Trophoblast cell (in vitro differentiated cells and primary cell): ENCODE results near the gene EYS.

Experiments used
- DNase-seq, 2 donors: peaks; one replicate each; pipeline ENCODE4 v3.0.0-alpha.2; 2016
- H2AFZ ChIP-seq: 2 replicates; pipeline ENCODE4 v1.6.1; 2013; ENCODE audit warnings: low read length, moderate library complexity, mild to moderate bottlenecking; ENCODE audit not compliant: insufficient read depth, poor library complexity
- H2AK5ac ChIP-seq: 2 replicates; pipeline ENCODE4 v1.6.1; 2013; ENCODE audit warnings: mild to moderate bottlenecking, low read length
- H2BK120ac ChIP-seq: 2 replicates; pipeline ENCODE4 v1.6.1; 2013; ENCODE audit warnings: low read length, mild to moderate bottlenecking, moderate library complexity; ENCODE audit not compliant: insufficient read depth, poor library complexity
- H2BK12ac ChIP-seq: 2 replicates; pipeline ENCODE4 v1.6.1; 2013; ENCODE audit warnings: mild to moderate bottlenecking, low read length, moderate library complexity
- H2BK5ac ChIP-seq: 2 replicates; pipeline ENCODE4 v1.6.1; 2013; ENCODE audit warnings: low read length, low read depth, moderate library complexity, mild to moderate bottlenecking; ENCODE audit not compliant: poor library complexity
- H3K14ac ChIP-seq: 2 replicates; pipeline ENCODE4 v1.6.1; 2013; ENCODE audit warnings: mild to moderate bottlenecking, low read length
- H3K18ac ChIP-seq: 2 replicates; pipeline ENCODE4 v1.6.1; 2013; ENCODE audit warnings: mild to moderate bottlenecking, low read length
- H3K23ac ChIP-seq: 2 replicates; pipeline ENCODE4 v1.6.1; 2013; ENCODE audit warnings: low read length
- H3K27ac ChIP-seq: 2 replicates; pipeline ENCODE4 v1.5.1; 2013; ENCODE audit warnings: low read depth, mild to moderate bottlenecking, inconsistent platforms, low read length, moderate library complexity
- H3K27me3 ChIP-seq: 2 replicates; pipeline ENCODE4 v1.6.1; 2013; ENCODE audit warnings: inconsistent platforms, mild to moderate bottlenecking, low read length, moderate library complexity; ENCODE audit not compliant: insufficient read depth
- H3K36me3 ChIP-seq, 2 experiments: 1 replicate in 1 of 2; 2 replicates in 1 of 2; pipeline ENCODE4 v1.6.1; 2013; ENCODE audit warnings: low read length in 2 of 2, mild to moderate bottlenecking in 2 of 2, moderate library complexity in 1 of 2; ENCODE audit not compliant: insufficient read depth in 2 of 2, control insufficient read depth in 1 of 2
- H3K4ac ChIP-seq: 2 replicates; pipeline ENCODE4 v1.6.1; 2013; ENCODE audit warnings: low read depth, mild to moderate bottlenecking, low read length, moderate library complexity
- H3K4me1 ChIP-seq, 2 experiments: 1 replicate in 1 of 2; 2 replicates in 1 of 2; pipeline ENCODE4 v1.6.1; 2013; ENCODE audit warnings: low read length in 2 of 2, mild to moderate bottlenecking in 2 of 2, moderate library complexity in 1 of 2; ENCODE audit not compliant: insufficient read depth in 2 of 2, control insufficient read depth in 1 of 2
- H3K4me2 ChIP-seq: 2 replicates; pipeline ENCODE4 v1.6.1; 2013; ENCODE audit warnings: inconsistent platforms, mild to moderate bottlenecking, low read length, moderate library complexity
- H3K4me3 ChIP-seq: 2 replicates; pipeline ENCODE4 v1.5.1; 2013; ENCODE audit warnings: mild to moderate bottlenecking, low read depth, low read length, inconsistent platforms
- H3K79me1 ChIP-seq: one replicate; pipeline ENCODE4 v1.6.1; 2013; ENCODE audit warnings: low read length
- H3K79me2 ChIP-seq: 2 replicates; pipeline ENCODE4 v1.6.1; 2013; ENCODE audit warnings: low read length, mild to moderate bottlenecking; ENCODE audit not compliant: control insufficient read depth, insufficient read depth, poor library complexity
- H3K9ac ChIP-seq: 2 replicates; pipeline ENCODE4 v1.6.1; 2013; ENCODE audit warnings: mild to moderate bottlenecking, low read length
- H3K9me3 ChIP-seq: 2 replicates; pipeline ENCODE4 v1.6.1; 2013; ENCODE audit warnings: low read depth, mild to moderate bottlenecking, control low read depth, inconsistent platforms, low read length; ENCODE audit not compliant: insufficient read depth
- H4K12ac ChIP-seq: 2 replicates; pipeline ENCODE4 v1.6.1; 2013; ENCODE audit warnings: low read depth, mild to moderate bottlenecking, low read length, moderate library complexity
- H4K8ac ChIP-seq: 2 replicates; pipeline ENCODE4 v1.6.1; 2013; ENCODE audit warnings: low read depth, mild to moderate bottlenecking, low read length, moderate library complexity
- H4K91ac ChIP-seq: one replicate; pipeline ENCODE4 v1.6.1; 2013; ENCODE audit warnings: low read depth, mild to moderate bottlenecking, low read length, moderate library complexity
- WGBS: extraction: QIAGEN DNeasy Blood & Tissue Kit; methylation state at CpG from one replicate; pipeline ENCODE4 v1.1.7; 2013; ENCODE audit warnings: missing lambda C conversion rate; ENCODE audit not compliant: insufficient read length, insufficient coverage; ENCODE audit errors: extremely low coverage; 5-methylcytosine and 5-hydroxymethylcytosine counted together

Gene EYS

GRCh38 chr6:64252256-64252655 lies 1454.8 kb downstream of the EYS start:
- no peak overlapping the region for H2BK5ac ChIP-seq
- H2AK5ac ChIP-seq: no peak overlapping the region
- no peak overlapping the region for H2BK120ac ChIP-seq
- H3K14ac ChIP-seq: no peak overlapping the region
- H3K4me3 ChIP-seq: no peak overlapping the region
- no peak overlapping the region for H4K8ac ChIP-seq
- no peak overlapping the region for H3K4me2 ChIP-seq
- WGBS: 100% methylated on average over 1 of the region's 2 CpGs
- H3K4ac ChIP-seq: no peak overlapping the region
- H3K9ac ChIP-seq: no peak overlapping the region
- no peak overlapping the region for H2BK12ac ChIP-seq
- H3K36me3 ChIP-seq: no peaks in the 10 kb centered on the region
- H2AFZ ChIP-seq: no peak overlapping the region
- H4K12ac ChIP-seq: no peak overlapping the region
- H3K9me3 ChIP-seq: no peaks in the 10 kb centered on the region
- no peak overlapping the region for H4K91ac ChIP-seq
- H3K79me1 ChIP-seq: no peaks in the 10 kb centered on the region
- H3K27ac ChIP-seq: no peak overlapping the region
- no peak overlapping the region for H3K18ac ChIP-seq
- no peak for DNase-seq
- H3K79me2 ChIP-seq: no peaks in the 10 kb centered on the region
- no peaks in the 10 kb centered on the region for H3K27me3 ChIP-seq
- no peak overlapping the region for H3K23ac ChIP-seq
- H3K4me1 ChIP-seq: no peaks in the 10 kb centered on the region

- Histone ChIP-seq H3K4ac (no peak overlapping the region), H4K8ac (no peak overlapping the region), H3K79me1 (no peaks in the 10 kb centered on the region), H3K23ac (no peak overlapping the region), H2BK5ac (no peak overlapping the region), H2BK120ac (no peak overlapping the region), H4K91ac (no peak overlapping the region), H3K36me3 (no peaks in the 10 kb centered on the region), H3K79me2 (no peaks in the 10 kb centered on the region), H3K4me1 (no peaks in the 10 kb centered on the region), H3K4me2 (no peak overlapping the region), H3K18ac (no peak overlapping the region), H3K27ac (no peak overlapping the region), H3K9ac (no peak overlapping the region), H3K14ac (no peak overlapping the region), H2AK5ac (no peak overlapping the region), H2AFZ (no peak overlapping the region), H3K4me3 (no peak overlapping the region), H3K9me3 (no peaks in the 10 kb centered on the region), H2BK12ac (no peak overlapping the region), H4K12ac (no peak overlapping the region), H3K27me3 (no peaks in the 10 kb centered on the region)
- no CpG with 5 or more reads among the region's 3 CpGs for WGBS
- DNase-seq: no peak
Observed at GRCh38 chr6:64250126-64250525, 1456.9 kb downstream of the EYS start.

GRCh38 chr6:64249115-64249514 lies 1457.9 kb downstream of the EYS start:
- Histone ChIP-seq H3K9me3 (no peaks in the 10 kb centered on the region), H2AFZ (no peak overlapping the region), H3K14ac (no peak overlapping the region), H2AK5ac (no peak overlapping the region), H3K79me1 (no peaks in the 10 kb centered on the region), H2BK12ac (no peak overlapping the region), H3K4ac (no peak overlapping the region), H4K91ac (no peak overlapping the region), H3K36me3 (no peaks in the 10 kb centered on the region), H4K8ac (no peak overlapping the region), H3K4me2 (no peak overlapping the region), H3K79me2 (no peaks in the 10 kb centered on the region), H3K27me3 (no peaks in the 10 kb centered on the region), H3K23ac (no peak overlapping the region), H2BK120ac (no peak overlapping the region), H3K9ac (no peak overlapping the region), H3K4me1 (no peaks in the 10 kb centered on the region), H3K27ac (no peak overlapping the region), H3K4me3 (no peak overlapping the region), H4K12ac (no peak overlapping the region), H3K18ac (no peak overlapping the region), H2BK5ac (no peak overlapping the region)
- DNase-seq: no peak
- no CpG with 5 or more reads among the region's 1 CpG for WGBS

- H3K23ac ChIP-seq: no peak overlapping the region
Observed at GRCh38 chr6:64243618-64244017, 1463.4 kb downstream of the EYS start.

More at GRCh38 chr6:64243618-64244017, 1463.4 kb downstream of the EYS start:
- no peak for DNase-seq
- Histone ChIP-seq H4K91ac (no peak overlapping the region), H3K14ac (no peak overlapping the region), H2BK5ac (no peak overlapping the region), H2BK12ac (no peak overlapping the region), H4K8ac (no peak overlapping the region), H3K36me3 (no peaks in the 10 kb centered on the region), H3K9me3 (no peaks in the 10 kb centered on the region), H3K4me3 (no peak overlapping the region), H3K18ac (no peak overlapping the region), H3K27ac (no peak overlapping the region), H3K4me1 (no peaks in the 10 kb centered on the region), H3K4me2 (no peak overlapping the region), H3K9ac (no peak overlapping the region), H3K4ac (no peak overlapping the region), H4K12ac (no peak overlapping the region), H3K27me3 (no peaks in the 10 kb centered on the region), H2AK5ac (no peak overlapping the region), H3K79me1 (no peaks in the 10 kb centered on the region), H2AFZ (no peak overlapping the region), H2BK120ac (no peak overlapping the region), H3K79me2 (no peaks in the 10 kb centered on the region)
